NCI-H2227 (cell line): ENCODE measurements around the gene VEGFB.

ENCODE experiments used
- DNase-seq: peaks from one replicate; lab custom pipeline; 2025; ENCODE audit not compliant: unreplicated experiment; lab: John Stamatoyannopoulos, UW

Gene VEGFB

DNA sequence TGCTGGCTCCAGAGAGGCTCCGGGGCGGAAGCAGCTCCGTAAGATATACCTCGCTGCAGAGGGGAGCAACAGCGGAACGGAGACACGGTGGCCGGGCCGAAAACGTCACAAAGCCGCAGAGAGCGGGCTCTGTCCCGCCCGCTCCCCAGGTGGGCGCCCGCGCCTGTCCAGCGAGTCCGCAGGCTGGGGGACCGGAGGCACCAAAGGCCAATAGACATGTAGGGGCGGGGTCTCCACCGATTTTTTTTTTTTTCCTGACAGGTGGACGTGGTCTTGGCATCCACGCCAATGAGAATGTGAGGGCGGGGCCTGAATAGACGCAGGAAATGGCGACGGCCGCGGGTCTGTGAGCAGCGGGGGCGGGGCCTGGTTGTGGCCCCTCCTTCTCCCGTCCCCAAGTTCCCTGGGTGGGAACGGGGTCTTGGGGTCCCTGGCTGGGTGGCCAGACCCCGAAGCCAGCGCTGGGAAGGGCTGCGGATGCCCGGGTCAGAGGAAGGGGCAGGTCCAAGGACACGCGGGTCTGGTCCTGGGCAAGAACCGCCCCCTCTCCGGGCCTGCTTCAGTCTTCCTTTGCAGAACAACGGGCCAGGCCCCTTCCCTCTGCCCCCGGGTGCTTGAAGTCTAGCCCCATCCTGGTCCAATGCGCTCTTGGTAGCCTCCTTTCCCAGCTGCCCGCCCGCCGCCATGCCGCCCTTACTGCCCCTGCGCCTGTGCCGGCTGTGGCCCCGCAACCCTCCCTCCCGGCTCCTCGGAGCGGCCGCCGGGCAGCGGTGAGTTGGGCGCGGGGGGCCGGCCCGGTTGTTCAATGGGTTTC, 4.0 kb upstream of the VEGFB start, which contains the start of gene DNAJC4:
DNAJC4 (plus strand) TSS at position 378 of the 814 bp plus-strand sequence; CDS start at position 685, 307 bp downstream.
- DNase-seq: peak; percentile 98

DNA sequence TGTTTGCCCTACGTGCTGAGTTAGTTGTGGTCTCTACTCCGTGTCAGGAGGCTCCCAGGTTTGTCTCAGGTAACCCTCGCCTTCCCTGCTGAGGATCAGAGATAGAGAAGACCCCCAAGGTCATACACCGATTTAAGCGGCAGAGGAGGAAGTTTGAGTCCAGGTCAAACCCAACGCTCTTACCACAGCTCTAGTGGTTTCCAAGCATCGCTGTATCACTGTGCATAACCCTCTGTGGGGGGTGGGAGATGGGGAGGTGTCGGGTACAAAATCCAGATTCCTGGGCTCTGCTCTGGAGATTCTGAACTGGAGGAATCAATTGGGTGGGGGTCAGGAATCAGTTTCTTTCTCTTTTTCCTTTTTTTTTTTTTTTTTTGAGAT, 3.4 kb upstream of the VEGFB start:
- peak; percentile 62 for DNase-seq

DNA sequence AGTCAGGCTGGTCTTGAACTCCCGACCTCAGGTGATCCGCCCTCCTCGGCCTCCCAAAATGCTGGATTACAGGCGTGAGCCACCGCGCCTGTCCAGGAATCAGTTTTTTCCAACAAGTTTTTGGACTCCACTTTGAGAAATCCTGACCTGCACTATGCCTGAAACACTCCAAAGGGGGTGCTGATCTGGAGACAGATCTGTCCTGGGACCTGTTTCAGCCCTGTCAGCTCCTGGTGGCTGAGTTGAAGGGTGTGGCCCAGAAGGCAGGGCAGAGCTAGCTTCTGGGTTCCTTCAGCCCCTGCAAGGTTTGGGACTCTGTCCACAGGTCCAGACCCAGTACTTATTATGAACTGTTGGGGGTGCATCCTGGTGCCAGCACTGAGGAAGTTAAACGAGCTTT, 2.8 kb upstream of the VEGFB start:
- no peak for DNase-seq

DNA sequence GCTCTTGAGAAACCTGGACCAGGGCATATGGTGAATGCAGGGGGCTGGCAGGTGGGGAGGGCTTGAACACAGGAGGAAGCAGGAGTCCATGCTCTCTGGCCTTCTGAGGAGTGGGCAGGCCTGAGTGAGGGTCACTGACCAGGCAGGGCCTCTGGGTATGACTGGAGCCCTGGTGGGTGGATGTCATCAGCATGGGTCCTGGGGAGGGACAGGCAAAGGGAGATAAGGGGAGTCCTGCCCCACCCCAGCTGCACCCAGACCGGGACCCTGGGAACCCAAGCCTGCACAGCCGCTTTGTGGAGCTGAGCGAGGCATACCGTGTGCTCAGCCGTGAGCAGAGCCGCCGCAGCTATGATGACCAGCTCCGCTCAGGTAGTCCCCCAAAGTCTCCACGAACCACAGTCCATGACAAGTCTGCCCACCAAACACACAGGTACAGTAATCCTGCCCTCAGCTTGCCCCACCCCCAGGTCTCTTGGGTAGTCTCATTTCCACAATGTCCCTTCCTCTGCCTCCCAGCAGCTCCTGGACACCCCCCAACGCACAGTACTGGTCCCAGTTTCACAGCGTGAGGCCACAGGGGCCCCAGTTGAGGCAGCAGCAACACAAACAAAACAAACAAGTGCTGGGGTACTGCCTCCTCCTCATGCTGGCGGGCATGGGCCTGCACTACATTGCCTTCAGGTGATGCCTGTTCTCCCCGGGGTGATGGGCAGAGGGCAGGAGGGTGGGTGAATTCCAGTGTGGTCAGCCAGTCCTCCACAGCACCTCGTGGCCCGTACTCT, 2.0 kb upstream of the VEGFB start:
- no peak for DNase-seq

DNA sequence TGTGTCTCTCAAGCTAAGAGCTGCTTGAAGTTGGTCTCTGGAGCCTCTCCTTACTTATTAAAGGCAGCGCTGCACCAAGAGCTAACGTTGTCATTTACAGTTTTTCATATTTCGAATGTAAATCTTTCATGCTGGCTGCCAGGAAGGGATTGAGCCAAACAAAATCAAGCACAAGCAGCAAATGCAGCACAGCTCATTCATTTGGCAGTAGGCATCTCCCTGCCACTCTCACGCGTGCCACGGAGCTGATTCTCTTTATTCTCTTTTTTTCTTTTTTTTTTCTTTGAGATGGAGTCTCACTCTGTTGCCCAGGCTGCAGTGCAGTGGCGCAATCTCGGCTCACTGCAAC, 1.4 kb upstream of the VEGFB start:
- DNase-seq: no peak

DNA sequence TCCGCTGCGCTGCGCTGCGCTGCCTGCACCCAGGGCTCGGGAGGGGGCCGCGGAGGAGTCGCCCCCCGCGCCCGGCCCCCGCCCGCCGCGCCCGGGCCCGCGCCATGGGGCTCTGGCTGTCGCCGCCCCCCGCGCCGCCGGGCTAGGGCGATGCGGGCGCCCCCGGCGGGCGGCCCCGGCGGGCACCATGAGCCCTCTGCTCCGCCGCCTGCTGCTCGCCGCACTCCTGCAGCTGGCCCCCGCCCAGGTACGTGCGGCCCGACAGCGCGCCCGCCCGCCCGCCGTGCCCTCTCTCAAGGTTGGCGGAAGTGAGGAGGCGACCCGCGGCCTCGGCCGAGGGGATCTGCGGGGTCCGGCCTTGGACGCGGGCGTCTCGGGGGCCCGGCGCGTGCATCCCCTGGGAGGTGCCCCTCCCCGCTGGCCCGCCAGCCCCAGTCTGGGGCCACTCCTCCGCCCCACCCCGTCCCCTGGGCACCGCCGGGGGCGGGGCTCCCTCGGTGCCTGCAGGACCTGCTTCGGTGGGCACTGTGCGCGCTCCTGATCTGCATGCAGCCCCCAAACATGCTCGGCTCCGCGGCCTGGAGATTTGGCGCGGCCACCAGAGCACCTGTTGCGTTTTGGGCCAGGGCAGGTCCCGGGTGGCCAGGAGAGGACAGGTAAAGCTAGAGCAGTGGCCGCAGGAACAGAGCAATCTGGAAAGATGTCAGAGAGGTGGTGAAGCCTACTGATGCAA, 429 bp downstream of the VEGFB start:
- peak; percentile 78 for DNase-seq

DNA sequence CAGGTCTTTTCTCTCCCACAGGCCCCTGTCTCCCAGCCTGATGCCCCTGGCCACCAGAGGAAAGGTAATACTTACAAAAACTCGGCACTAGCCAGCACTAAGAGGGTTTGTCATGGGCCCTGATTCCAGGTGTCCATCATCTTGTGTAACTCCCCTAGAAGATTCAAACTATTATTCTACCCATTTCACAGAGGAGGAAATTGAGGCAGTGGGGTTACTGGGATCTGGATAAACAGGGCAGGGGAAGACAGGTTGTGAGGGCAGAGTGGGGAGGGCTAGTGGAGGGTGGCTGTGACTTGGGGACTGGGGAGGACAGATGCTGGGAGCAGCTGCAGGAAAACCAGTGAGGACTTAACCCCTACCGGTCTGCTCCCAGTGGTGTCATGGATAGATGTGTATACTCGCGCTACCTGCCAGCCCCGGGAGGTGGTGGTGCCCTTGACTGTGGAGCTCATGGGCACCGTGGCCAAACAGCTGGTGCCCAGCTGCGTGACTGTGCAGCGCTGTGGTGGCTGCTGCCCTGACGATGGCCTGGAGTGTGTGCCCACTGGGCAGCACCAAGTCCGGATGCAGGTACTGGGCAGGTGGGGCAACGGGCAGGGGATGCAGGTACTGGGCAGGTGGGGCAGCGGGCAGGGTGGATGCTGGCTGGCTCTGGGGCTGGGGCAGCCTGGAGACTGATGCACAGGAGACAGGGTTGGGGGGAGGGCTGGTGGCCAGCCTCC, 1.2 kb downstream of the VEGFB start:
- DNase-seq: no peak

DNA sequence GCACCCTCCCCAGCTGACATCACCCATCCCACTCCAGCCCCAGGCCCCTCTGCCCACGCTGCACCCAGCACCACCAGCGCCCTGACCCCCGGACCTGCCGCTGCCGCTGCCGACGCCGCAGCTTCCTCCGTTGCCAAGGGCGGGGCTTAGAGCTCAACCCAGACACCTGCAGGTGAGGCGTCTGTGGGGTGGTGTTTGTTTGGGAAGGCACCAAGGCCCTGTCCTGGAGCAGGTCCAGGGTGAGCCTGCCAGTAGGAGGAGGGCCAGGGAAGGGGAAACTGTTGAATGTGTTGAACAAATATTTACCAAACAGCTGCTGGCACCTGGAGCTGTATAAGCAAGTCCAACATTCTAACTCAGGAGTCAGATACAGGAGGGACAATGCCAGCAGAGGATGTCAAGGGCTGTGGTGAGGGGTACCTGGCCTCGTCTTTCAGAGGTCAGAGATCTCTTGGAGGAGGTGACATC, 3.1 kb downstream of the VEGFB start:
- DNase-seq: no peak

DNA sequence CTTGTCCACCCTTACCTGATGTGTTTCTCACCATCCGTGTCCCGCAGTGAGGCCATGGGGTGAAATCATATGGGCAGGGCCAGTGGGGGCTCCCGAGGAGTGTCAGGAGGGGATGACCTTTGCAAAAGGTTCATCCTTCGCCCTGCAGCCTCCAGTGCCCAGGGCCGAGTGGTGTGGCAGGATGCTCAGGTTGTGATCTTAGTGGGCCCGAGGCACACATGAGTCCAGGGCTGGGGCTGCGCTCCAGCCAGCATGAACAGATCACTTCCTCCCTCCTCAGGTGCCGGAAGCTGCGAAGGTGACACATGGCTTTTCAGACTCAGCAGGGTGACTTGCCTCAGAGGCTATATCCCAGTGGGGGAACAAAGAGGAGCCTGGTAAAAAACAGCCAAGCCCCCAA, 3.7 kb downstream of the VEGFB start:
- no peak for DNase-seq

DNA sequence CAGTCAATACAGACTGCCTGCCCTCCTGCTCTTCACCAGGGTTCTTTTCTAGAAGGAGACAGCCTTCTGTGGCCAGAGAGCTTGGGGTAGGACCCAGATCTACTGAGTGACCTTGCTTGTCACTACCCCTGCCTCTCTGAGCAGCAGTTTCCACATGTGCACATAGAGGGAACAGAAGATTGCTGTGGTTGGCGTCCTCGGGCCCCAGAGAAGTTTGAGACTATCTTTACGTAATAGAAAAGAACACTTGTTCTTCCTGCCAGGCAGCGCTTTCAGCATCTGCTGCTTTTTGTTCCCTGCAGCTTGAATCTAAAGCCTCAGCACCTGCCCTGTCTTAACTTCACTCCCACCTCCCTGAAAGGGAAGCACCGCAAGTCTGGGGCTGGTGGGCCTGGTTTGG, 4.6 kb downstream of the VEGFB start:
- no peak for DNase-seq

DNA sequence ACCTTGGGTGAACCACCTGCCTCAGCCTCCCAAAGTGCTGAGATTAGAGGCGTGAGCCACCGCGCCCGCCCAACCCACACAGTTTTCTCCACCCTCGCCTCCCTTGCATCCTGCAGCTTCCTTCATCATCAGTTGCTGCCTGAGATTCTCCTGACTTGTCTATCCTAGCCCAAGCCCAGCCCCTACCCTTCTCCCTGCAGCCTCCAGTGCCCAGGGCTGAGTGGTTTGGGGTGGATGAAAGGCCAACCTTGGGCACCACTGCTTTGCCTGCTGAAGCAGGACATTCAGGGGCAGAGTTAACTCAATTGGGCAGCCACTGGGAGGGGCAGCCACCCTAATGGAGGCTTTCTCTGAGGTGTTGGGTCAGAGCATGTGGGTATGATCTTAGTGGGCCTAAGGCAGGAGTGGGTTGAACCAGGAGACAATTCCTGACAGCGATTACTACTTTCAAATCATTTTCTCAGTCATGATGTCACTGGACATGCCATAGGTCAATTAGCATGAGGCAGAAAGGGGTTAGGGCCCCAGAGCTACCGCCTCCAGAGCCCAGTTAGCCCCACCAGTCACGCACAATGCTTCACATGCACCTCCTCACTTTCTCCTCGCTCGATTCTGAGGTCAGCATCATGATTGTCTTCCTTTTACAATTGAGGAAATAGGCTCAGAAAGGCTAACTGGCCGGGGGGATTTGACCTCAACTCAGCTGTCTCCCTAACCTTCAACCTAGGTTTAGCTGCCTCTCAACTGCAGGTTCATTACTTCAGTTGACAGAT, 5.5 kb downstream of the VEGFB start:
- no peak for DNase-seq

DNA sequence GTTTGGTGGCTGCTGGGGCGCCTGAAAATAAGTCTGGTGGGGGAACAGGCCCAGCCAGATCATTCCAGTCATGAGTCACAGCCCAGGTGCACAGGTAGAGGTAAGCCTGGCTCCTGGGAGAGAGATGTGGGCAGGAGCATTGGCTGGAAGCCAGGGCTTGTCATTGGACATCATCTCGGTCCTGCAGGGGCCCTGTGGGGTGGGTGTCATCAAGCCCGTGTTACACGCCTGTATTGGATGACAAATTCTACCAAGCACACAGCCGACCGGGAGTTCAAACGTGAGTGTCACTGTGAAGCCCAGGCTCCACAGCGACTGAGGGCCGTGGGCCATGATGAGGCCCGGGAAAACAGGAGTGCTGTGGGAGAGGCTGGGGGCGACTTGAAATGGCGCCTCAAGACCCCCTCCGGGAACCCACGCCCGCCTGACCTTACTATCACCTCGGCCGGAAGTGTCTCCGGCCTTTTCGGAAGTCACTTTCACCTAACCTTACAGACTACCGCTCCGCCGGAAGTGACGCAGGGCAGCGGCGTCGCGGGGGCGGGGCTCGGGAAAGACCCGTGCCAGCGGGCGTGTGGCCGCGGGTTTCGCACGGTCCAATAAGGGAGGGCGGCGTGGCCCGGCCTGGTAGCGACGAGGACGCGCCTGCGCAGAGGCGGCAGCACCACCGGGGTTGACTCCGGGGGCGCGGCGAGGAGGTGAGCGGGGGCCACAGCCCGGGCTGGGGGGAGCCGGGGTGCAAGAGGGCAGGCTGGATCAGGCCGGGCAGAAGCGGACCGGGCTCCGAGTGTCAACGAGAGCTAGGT, 6.3 kb downstream of the VEGFB start, which contains the start of gene FKBP2:
FKBP2 (plus strand) TSS at position 661 of the 806 bp plus-strand sequence. CDS start 1,293 bp downstream, outside the sequence.
- peak; percentile 98 for DNase-seq

DNA sequence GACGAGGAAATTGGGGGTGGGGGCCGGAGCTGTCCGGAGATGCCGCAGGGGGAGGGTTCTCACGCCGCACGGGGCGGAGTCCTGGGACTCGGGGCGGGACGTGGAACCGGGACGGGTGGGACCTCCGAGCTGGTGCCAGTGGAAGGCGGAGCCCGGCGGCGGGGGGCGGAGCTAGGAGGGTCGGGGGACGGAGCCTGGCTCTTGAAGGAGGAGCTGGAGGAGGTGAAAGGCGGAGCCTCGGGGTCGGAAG, 6.8 kb downstream of the VEGFB start:
- DNase-seq: peak; percentile 99

DNA sequence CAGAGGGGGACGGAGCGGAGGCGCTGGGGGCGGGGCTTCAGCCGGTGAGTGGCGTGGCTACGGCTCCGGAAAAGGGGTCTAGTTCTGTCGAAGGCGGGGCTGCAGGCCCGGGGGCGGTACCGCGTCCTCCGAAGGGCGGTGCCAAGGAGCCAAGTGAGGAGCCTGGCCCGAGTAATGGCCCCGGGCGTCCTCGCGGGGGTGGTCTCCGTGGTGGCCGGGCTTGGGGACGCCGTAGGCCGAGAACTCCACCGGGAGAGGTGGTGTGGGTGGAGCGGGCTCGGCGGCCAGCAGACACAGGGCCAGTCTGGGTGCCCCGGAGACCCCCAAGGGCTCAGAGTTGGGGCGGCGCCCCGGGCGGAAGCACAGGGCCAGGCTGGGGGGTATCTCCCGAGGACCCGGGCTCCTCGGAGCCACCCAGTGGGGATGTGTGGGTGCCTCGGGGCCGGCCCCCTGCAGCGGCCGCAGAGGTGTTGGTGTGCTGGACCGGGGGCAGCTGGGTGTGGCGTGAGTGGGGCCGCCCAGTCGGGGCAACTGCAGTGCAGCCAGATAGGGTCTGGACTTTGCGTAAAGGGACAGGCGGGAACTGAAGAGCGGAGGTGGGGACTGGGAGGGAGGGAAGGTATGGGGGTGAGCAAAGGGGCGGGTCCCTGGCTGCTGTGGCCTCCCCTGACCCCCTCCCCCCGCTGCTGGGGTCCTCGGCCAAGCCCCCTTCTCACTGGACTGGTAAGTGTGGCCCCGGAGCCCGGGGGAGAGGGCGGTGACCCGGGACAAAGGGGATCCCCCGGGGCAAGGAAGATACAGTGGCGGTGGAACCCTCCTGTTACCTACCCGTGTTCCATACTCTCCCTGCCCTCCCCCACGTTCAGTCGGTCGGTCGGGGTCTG, 7.3 kb downstream of the VEGFB start:
- DNase-seq: peak; percentile 68

DNA sequence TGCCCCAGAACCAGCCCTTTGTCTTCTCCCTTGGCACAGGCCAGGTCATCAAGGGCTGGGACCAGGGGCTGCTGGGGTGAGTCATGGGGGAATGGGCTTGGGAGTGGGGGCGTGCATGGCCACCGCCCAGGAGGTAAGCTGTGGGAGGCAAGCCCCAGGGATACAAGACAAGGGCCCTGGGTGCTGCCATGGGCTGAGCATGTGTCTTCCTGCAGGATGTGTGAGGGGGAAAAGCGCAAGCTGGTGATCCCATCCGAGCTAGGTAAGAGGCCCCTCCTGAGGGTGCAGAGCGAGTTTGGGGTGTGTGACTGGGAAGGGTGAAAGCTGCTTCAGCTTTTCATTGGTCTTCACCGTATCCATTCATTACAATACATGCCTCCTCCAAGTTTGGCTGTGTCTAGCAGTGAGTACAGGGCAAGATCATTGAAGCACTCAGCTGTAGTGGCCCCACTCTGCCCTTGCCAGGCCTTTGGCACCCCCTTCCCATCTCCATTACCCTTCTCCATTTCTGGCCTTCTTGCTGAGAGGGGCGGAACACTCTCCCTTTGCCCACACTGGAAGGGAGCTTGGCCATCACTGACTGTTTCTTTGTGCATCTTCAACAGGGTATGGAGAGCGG, 9.0 kb downstream of the VEGFB start:
- no peak for DNase-seq

DNA sequence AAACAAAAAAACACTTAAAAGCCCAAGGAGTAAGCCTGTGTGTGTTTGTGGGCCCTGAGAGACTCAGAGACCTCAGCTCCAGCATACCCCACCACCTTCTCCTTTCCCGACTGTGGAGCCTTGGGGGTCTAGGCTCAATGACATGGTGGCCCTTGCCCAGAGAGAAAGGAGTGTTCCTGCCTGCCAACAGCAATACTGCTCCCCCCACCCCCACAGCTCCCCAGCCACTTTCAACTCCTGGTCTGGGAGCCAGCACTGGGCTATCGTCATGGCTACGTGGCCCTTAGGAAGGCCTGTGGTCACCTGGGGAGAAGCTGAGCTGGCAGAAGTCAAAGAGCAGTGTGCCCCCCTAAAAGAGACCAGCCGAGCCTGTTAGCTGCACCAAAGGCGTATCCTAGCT, 9.7 kb downstream of the VEGFB start:
- no peak for DNase-seq

DNA sequence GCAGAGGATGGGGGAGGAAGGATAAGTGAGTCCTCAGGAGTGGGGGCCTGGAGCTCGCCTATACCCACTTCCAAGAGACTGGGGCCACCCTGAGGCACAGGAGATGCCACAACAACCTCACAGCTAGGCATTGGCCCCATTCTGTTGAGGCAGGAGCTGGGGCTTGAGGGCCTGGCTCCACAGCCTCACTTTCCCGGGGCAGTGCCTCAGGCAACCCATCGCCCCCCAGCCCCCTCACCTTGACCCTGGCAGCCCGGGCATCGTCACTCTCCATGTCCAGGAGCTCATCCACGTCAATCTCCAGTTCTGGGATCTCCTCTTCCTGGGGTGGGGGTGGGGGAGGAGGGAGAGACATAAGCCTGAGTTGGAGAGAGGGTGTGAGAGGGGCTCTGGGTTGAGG, 10.6 kb downstream of the VEGFB start:
- no peak for DNase-seq

DNA sequence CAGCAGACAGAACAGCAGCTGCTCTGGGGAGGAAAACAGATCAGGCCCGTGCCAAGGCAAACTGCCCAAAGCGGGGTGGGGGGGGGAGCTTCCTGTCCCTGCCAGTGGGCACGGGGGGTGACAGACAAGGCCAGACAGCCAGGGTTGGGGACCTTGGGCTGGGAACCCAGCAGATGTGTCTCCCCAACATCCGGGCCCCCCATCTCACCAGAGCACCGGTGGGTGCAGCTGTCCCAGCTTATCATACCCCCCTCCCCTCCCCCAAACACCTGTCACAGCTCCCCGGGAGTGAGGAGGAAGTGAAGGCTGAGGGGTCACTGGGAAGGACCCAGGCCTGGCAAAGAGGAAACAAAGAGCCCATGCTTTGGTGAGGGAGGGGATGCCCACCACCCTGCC, 11.0 kb downstream of the VEGFB start:
- DNase-seq: no peak
